Activated CD4-positive, CD25-positive, alpha-beta regulatory T cell treated with anti-CD3 and anti-CD28 coated beads, Interleukin-2, amount 50 U/mL, for 24 hours (primary cell): ENCODE data around the gene GRM5.

ENCODE experiments used
- ATAC-seq, 2 donors: fragments of 150-1000 bp; cut with Tn5 transposase; one replicate each; pipeline ENCODE4 v1.10.0; 2021; ENCODE audit warnings: mild to moderate bottlenecking in 1 of 2, moderate library complexity in 1 of 2

The GRM5 gene

DNA sequence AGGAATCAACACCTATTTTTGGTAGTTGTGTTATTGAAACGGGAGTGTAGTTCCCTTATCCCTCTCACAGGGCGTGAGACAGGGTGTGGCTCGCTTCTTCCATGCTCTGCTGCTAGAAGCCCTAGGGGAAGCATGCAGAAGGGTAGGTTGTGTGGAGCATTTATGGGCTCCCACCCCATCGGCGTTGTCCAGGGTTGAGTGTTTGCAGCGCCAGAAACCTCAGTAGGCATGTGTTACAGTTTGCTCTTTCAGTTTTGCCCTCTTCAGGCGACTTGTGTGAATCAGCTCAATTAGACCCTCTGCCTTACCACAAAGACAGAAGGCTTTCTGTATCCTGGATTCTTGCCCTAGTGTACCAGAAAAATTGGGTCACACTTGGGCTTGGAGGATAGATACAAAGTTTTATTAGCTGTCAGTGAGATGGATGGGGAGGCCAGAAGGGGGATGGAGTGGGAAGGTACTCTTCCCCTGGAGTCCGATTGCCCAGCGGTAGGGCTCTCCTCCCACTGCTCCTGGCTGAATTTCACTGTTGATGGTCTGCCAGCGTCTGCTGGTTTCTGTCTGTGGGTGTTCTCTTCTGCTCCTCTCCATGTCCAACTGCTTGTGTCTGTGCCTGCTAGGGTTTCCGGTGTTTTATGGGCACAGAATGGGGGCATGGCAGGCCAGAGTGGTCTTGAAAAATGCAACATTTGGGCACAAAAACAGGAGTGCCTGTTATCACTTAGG, 369.9 kb downstream of the GRM5 start:
- ATAC-seq, result no peak

DNA sequence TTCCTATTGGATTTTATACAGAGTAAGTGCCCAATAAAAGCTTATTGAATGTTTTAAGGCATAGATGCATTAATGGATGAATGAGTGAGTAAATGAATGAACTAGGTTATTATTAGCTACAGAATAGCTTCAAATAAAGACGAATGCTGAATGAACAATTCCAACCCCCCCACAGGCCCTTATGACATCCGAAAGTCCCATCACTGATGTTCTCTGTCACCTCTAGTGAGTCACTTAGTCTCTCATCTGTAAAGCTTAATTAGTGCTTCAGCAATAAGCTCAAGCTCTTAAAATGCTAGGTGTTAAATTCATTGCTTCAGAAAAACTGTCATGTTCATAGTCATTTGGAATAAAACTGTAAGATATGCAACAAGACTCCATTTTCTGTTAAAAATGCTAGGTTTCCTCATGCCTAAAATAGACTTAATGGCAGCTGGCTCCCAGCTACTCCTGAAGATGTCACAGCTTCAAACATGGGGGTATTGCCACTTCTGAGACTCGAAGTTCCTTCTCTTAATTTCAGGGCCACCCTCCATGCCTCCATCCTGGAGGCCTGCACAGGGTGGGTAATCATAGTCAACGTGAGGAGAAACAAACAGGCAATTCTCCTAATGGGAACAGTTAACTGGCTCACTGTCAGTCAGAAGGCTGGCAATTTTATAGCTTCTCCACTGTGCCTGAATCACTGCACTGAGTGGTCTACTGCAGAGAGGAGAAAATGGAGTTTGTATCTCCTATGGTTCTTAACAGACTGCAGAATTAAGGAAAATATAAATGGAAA, 373.3 kb downstream of the GRM5 start:
- ATAC-seq, result no peak

DNA sequence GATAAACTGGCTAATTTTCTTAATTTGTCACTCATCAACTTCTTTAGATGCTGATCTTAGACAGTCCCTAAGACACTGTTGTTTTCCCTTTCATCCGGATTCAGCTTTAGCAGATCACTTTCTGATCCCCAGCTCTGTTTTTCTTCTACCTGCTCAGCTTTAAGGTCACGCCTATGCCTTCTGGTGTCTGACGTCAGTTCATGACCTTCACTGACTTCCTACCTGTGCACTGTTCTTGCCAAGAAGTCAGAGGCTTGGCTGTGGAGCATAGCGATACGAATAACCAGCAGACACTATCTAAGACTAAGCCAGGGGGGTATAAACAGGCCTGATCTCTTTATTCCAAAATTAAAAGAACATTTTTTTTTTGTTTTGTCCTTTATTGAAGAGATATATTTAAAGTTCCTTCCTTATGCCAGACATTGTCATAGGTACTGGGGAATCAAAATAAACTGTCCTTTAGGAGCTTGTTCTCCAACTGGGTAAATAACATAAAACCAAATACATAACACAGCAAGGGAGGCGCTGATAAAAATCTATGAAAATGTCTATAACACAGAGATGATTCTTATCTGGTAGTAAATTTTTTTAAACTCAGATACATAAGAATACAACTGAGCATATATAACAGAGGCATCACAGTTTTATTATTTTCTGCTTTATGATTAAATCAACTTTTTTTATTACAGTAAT, 376.1 kb downstream of the GRM5 start:
- no peak for ATAC-seq

DNA sequence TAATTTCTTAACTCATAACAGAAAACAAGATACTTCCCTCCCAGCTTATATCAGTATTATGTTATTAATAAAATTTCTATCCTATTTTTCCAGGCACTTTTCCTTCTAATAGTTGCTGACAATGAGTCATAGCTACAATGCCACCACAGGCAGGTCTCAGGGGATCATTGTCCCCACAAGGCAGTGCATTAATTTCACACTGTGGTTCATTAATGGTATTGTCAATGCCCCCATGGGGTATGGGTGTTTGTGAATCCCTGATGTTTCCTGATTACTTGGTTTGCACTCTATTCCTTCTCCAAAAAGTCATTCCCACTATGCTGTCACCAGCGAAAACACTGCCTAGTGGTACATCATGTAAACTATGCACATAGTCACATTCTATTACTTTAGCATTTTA, 382.8 kb downstream of the GRM5 start:
- ATAC-seq, result no peak

DNA sequence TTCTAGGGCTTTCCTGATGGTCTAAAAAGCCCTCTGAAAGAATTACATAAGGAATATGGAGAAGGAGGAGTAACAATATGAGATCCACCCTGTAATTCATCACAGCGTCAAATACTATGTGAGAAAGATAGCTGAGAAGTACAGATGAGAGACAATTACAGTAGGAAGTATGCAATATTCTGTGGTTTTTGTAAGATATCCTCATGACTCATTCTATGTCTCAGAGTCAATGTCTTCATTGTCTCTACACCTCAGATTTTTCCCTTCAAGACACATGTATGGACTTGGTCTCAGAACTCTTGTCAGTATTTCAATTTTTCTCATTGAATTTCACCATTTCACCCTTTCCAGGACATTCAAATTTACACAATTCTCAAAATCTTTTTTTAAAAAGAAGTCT, 385.0 kb downstream of the GRM5 start:
- ATAC-seq, result no peak

DNA sequence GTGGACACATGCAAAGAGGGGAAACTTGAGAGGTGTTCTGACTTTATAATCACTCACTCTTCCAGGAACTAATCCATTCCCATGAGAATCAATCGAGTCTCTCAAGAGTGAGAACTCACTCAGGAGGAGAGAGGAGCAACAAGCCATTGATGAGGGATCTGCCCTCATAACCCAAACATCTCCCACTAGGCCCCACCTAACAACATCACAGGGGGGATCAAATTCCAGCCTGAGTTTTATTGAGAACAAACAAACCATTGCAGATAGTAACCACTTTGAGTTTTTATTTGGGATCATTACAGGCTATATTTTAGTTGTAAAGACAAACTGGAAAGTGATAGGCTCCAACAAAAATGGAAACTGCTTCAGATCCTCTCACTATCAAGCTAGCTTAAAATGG, 399.4 kb downstream of the GRM5 start:
- ATAC-seq, result no peak

DNA sequence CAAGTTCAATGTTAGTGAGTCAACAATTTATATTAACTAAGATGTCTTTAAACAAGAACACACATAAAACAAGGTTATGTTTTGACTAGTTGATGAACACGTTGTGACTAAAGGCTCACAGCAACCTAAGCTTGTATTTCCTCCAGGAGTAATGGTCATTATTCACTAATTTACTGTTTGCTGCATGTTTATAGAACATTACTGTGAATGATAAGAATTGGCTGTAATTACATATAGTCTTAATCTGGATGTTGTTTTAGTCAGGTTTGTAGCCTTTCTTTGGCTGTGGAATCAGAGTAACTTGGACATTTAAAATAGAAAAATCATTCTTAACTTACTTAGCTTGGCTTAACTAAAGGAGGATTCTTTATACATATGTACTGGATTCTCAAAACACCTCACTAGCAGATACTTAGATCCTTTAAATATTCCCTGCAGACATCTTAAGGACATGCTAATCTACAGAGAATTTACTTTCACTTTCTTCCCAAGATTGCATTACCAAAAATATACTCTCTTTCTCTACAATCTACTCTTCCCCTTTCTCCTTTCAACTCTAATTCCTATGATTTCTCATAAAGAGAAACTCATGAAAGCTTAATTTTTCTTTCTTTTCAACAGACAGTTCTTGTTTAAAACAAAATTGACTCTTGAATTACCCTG, 408.6 kb downstream of the GRM5 start:
- ATAC-seq, result no peak

DNA sequence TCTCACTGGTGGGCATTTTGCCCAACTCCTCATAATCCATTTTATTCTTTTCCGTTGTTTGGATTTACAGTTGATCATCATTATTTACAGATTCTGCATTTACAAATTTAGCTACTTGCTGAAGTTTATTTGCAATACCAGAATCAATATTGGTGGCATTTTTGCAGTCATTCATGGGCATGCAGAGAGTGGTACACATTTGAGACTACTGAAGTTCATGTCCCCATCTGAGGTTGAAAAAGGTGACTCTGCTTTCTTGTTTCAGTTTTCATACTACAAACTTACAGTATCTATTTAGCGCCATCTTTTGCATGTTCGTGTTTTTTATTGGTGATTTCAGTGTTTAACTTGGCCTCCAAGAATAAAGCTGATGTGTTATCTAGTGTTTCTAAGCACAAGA, 409.5 kb downstream of the GRM5 start:
- no peak for ATAC-seq

DNA sequence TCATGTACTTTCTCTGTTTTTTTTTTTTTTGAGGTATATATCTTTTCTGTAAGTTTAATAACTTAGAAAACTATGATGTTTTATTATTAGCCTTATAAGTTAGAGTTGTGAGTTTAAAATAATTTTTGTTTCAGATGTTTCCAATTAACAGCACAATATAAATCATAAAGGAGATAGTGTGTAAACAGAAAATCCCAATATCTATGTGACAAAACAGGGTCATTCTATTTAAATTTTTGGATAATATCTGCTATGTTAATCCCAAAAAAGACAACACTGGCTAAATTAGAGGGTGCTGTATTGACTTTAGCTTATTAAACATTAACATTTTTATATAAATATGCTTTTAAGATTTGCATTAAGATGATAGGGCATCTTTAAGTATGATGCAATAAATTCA, 410.1 kb downstream of the GRM5 start:
- no peak for ATAC-seq

DNA sequence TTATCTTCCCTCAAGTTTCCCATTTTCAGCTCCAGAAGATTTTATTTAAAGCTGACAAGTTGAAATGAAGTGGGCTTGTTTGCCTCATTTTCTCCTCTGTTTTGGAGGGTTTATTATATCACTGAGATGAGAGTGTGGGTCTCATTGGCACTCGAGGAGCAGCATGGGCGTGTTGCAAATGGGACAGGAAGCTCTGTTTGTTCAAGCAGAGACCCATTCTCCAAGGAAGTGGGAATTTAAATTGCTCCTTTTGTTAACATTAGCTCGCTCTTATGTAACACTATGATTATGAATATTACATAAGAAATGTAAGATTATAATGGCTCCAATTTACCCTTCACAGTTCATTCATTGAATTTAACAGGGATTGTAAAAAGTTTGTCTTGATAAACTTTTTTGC, 410.6 kb downstream of the GRM5 start:
- no peak for ATAC-seq

DNA sequence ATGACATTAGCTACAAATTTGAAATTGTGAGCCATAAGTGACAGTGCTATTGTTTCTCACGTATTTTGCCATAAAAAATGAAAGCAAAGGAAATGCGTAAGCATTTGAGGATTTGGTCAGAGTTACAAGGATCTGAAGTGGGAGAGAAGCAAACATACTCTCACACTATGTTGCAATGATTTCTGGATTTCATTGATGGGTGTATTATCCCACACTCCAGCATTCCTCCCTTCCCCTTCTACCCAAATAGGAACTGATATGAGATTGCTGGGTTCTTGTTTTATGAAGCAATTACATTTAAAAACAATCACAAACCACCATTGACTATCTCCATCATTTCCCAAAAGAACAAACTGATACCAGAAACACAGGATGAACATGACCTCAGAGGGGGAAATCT, 414.2 kb downstream of the GRM5 start:
- ATAC-seq, result no peak

DNA sequence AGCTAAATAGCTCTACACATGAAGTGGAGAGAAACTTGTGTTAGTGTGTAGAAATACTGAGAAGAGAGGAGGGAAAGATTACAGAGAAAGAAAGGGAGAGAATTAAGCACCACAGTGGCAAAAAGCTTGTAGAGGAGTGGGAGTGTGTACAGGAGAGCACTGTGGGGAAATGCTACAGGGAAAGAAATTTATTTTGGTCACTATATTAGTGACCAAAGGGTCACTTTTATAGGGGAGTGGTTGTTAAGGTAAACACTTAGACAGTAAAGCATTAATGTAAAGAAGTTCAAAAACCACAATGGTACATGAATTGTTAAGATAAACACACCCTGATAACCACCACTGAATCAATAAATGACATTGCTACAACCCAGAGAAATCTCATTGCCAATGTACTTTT, 421.1 kb downstream of the GRM5 start:
- no peak for ATAC-seq

DNA sequence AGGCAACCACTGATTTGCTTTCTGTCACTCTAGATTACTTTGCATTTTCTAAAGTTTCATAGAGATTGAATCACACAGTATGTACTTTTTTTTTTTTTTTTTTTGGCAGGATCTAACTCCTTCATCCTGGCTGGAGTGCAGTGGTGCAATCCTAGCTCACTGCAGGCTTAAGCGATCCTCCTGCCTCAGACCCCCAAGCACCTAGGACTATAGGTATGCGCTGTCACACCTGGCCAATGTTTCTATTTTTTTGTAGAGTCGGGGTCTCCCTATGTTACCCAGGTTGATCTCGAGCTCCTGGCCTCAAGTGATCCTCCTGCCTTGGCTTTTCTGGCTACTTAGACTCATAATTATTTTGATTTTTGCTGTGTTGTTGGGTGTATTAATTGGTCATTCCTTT, 433.6 kb downstream of the GRM5 start:
- ATAC-seq, result no peak

DNA sequence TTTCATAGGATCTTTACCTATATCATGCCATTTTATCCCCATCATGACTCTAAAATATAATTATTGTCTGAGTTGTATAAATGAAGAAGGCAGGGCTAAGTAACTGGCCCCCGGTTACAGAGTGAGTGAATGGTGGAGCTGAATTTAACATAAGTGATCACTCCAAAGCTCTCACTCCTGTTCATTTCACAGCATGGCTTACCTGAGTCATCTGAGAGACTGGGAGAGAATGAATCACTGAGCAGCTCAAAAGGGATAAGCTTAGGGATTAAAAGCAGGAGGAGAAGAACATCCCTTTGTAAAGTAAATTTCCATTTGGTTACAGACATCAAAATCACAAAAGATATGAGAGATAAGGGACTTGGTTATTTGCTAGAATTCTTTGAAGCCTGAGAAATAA, 434.3 kb downstream of the GRM5 start:
- no peak for ATAC-seq

DNA sequence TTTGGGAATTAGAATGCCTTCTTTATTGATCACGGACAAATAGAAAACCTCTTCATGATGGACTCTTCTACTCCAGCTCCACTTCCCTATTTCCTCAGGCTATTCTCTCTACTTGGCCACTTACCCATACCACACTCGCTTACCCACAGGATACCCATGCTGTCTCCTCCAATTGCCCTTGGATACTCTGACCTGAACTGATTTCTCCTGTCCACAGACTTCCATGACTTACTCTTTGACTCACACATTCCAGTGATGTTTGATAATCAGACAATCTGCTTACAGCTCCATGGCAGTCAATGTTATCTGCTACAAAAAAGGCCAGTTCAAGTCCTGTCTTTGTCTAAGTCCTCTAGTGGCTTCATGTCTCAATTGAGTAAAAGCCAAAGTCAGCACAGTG, 436.3 kb downstream of the GRM5 start:
- no peak for ATAC-seq

DNA sequence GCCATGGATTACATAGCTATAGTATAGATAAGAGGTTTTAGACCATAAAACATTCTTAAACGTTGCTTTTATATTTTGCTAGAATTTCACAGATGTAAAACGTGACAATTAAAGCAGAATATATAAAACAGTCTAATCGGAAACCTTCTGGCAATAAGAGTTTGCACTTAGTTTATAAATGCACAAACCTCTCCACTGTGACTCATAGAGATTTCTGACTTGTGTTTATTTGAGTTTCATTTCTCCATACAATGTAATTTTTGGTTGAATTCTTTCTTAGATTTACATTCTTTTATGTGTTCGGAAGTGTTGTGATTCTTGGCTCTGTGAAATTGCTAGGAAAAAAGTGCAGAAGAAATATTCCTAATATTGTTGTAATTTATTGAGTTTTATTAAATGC, 439.6 kb downstream of the GRM5 start:
- ATAC-seq, result no peak

DNA sequence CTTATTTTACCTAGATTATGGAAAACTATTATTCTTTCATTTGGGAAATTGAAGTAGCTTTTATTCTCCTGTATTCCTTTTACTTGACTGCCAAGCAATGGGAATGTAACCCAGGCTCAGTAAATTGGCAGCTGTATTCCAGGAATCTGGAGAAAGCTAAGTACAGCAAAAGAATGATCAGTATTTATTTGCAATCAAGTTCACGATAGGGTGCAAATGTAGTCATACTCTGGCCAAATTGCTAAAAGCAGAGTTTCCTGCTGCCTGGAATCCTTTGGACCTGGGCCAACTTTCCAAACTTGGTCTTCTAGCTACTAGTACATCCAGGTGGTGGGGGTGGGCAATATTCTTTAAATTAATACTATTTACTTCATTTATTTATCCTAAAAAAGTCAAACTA, 442.3 kb downstream of the GRM5 start:
- ATAC-seq, result no peak

DNA sequence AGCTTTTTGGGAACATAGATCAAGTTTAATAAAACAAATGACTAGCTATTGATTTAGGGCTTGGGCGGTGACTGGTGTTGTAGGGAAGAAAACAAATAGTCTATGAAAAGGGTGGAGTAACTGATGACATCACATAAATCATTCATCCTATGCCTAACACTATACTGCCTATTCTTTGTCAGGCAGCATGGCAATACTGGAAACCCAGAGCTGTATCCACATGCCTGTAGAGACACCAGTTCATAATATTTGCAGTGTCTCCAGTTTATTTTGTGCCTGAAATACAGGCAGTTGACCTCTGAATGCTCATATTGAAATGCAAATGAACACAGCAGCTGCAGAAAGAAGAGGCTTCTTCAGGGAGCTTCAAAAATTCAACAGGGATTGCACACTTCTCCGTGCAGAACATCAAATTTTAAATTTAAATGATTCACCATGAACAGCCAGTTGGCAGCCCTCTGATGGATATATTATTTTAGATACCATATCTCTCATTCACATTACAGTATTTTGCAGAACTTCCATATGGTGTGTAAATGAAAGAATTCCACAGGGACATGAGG, 445.1 kb downstream of the GRM5 start:
- ATAC-seq, result no peak

DNA sequence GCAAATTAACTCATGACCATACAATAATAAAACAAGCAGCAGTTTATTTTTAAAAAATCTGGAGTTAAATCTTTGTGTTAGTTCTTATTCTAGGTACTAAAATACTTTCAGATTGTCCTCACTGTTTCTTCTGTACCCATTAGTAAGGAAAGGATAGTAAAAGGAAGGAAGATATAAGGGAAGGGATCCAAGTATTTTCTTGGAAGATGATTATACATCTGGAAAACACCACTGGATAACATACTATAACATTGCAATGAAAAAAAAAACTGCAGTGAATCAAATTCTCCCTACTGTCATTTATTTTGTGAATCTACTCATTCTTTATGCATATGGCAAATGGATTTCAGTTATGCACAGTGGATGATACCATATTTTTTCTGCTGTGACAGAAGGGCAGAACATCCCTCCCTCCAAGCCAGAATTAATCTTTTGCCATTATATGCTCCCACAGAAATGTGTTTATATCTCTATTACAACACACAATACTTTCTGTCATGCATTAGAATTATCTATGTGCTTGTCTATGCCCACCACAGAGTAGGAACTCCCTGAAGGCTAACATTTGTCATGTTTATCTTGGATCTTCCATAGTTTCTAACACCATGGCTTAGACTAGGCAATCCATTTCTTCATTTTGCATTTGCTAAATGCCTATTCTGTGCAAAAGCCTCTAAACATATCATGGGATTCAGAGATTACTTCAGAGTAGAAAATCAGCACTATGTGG, 446.0 kb downstream of the GRM5 start:
- no peak for ATAC-seq

DNA sequence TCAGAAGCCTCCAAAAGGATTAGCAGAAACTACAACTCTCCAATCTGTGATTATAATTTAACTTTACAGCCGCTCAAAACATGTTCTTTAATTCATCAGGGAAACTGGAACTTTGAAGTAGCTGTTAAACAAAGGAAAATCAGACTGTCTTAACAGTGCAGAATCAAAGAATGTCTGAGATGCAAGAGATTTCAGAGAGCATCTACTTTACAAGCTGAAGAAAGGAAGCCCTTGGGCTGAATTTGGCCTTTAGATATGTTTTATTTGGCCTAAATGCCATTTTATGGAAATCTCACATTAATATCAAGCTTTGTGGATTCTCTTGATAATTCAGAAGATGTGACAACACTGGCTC, 446.7 kb downstream of the GRM5 start:
- ATAC-seq, result no peak

DNA sequence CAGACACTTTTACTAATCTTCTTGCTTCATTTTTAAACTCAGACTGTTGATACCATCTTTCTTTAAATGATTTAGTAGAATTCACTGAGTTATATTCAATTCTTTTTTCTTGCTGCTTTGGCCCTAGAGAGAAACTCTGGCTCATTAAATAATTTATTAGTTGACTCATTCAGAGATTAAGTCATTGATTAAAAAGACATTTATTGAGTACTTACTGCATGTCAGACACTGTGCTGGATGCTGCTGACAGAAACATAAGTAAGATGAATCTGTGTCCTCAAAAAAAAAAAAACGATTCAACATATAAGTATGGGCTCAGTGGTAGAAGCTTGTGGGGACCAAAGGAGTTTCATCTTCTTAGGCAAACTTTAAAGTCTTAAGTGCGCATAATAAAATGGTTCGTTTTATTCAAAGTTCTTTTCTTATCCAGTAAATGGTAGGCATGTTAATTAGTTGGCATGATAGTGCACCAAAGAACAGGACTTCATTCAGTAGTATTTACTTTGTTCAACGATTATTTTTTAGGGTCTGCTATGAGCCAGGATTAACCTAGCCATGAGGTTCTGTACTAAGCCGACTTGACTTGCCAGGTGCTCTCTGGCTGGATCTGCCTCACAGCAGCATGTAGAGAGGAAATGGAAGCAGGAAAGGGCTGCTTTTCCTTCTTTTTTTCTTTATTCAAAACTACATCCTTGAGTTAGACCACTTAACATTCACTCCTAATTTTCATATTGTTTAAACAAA, 447.3 kb downstream of the GRM5 start:
- ATAC-seq, result no peak

DNA sequence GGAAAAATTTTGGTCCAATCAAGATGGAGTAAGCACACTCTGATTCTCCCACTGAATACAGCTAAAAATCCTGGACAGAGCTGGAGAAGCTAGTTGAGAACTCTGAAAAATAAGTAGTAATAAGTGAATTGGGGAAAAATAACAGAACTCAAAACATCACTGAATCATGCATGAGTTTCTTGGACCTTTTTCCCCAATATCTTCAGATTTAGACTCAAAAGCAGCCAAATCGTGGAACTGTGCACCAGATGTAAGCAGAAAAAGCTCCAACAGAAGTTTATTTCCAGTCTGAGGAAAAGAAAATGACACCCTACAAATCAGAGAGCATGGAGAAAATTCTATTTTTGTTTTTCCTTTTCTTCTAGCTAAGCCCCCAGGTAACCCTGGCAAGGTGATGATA, 448.6 kb downstream of the GRM5 start:
- ATAC-seq, result no peak
